K562 (cell line): ENCODE results near the gene HSDL2. TPM values are rescaled to one million over a fixed set of nuclear protein-coding genes. Genes with fewer than 3 reads are reported as not detected.

Experiments used
- CLOCK ChIP-seq: fragments of 250-450 bp; sonication (Bioruptor Pico); IDR thresholded peaks from 2 replicates; pipeline ENCODE4 v1.4.0; 2020; ENCODE audit warnings: mild to moderate bottlenecking, moderate library complexity, borderline replicate concordance
- CREB5 ChIP-seq: fragments of 250-450 bp; sonication (Bioruptor Pico); IDR thresholded peaks from 2 replicates; pipeline ENCODE4 v1.5.0; 2020; ENCODE audit warnings: mild to moderate bottlenecking
- HINFP ChIP-seq: fragments of 450-650 bp; conservative IDR thresholded peaks from 2 replicates; pipeline ENCODE4 v1.6.1; 2016; ENCODE audit warnings: missing genetic modification characterization, low read depth, mild to moderate bottlenecking, control low read depth, missing compliant biosample characterization
- HMGN3 ChIP-seq: IDR thresholded peaks from 2 replicates; pipeline ENCODE4 v1.6.1; 2011; ENCODE audit warnings: borderline replicate concordance, low read depth, mild to moderate bottlenecking, mixed read lengths, low read length; ENCODE audit not compliant: insufficient read length; ENCODE audit errors: extremely low read depth
- PHTF2 ChIP-seq: fragments of 250-450 bp; sonication (Bioruptor Pico); IDR thresholded peaks from 2 replicates; pipeline ENCODE4 v1.5.0; 2021; ENCODE audit warnings: mild to moderate bottlenecking
- ZNF124 ChIP-seq: sonication (generic); formaldehyde crosslinking; IDR thresholded peaks from 2 replicates; pipeline ENCODE4 v1.8.1; 2022; ENCODE audit warnings: missing genetic modification reagents
- ZNF511 ChIP-seq: sonication (generic); formaldehyde crosslinking; IDR thresholded peaks from 2 replicates; pipeline ENCODE4 v1.8.0; 2022; ENCODE audit warnings: mild to moderate bottlenecking, missing genetic modification reagents
- polyA plus RNA-seq, 8 experiments: library from polyadenylated mRNA; depleted of rRNA in 4 of 8; stranded (reverse) in 5 of 8; unstranded in 3 of 8; fragments of >200 nt; fragmentation: Nextera tagmentation in 2 of 8; fragmentation: Illumina TruSeq in 1 of 8; extraction: Ambion mirVana in 2 of 8; extraction: Trizol in 1 of 8; gene quantifications; 2 replicates each; pipeline versions ENCODE4 v1.2.1 to v1.2.3, GENCODE V29; 2011 to 2014; ENCODE audit warnings: inconsistent platforms in 1 of 8, missing spikeins in 1 of 8
- total RNA-seq, 7 experiments: library from RNA; depleted of rRNA in 6 of 7; stranded (reverse); fragments of >200 nt in 6 of 7; fragmentation: Illumina TruSeq in 2 of 7; extraction: Trizol in 2 of 7; gene quantifications; 2 replicates each; pipeline versions ENCODE4 v1.2.1 to v1.2.3, GENCODE V29; 2011 to 2021; ENCODE audit warnings: low replicate concordance in 1 of 7

The HSDL2 gene
- total and polyA plus RNA-seq, 9 of the 15 experiments (the other 6 are each of a cell fraction or from before 2014, with no cell fraction given): 22.8 to 74.1 (median 35.6) TPM

GRCh38 chr9:112486221-112487007 lies 106.5 kb downstream of the HSDL2 start, which contains the start of gene KIAA1958 (continued):
- TF ChIP-seq CLOCK (CRISPR knock-in tag) (no peak), PHTF2 (CRISPR knock-in tag) (no peak), ZNF124 (CRISPR knock-in tag) (peak; percentile 92; the same call in 1 of the 2 replicates), HINFP (peak; percentile 76), CREB5 (CRISPR knock-in tag) (no peak), ZNF511 (CRISPR knock-in tag) (peak; percentile 99), HMGN3 (peak; percentile 39)
- TF ChIP-seq, all 486 proteins: peak for 205
